SU-DHL-6 (cell line): ENCODE results near the gene GPR108.

Source experiments
- CTCF ChIP-seq: fragments of 200-600 bp; sonication (generic); IDR thresholded peaks from one replicate; pipeline ENCODE4 v1.5.1; 2017; ENCODE audit warnings: antibody characterized with exemption, mild to moderate bottlenecking, low read length, moderate library complexity; ENCODE audit not compliant: insufficient read depth, poor library complexity, severe bottlenecking
- EZH2phosphoT487 ChIP-seq: fragments of 200-600 bp; sonication (generic), shearing (Covaris generic); conservative IDR thresholded peaks from 2 replicates; pipeline ENCODE4 v1.6.1; 2018; ENCODE audit warnings: mild to moderate bottlenecking, antibody characterized with exemption, low read length, moderate library complexity, mixed read lengths

- TF ChIP-seq CTCF (no peak), EZH2phosphoT487 (no peak)
These were observed 45.4 kb downstream of the GPR108 start for GRCh38 chr19:6692027-6692426.
